Astrocyte (in vitro differentiated cells and primary cell): ENCODE results near the gene GLIS2. TPM values are rescaled to one million over a fixed set of nuclear protein-coding genes. Genes with fewer than 3 reads are reported as not detected.

ENCODE experiments used
- DNase-seq: peaks from one replicate; pipeline ENCODE4 v3.0.0-alpha.2; 2010; ENCODE audit warnings: low read depth
- FAIRE-seq: peaks from 2 replicates; lab custom pipeline; 2011; peaks lifted over from hg19 to GRCh38; lab: Jason Lieb, UNC
- H2AFZ ChIP-seq: 2 replicates; pipeline ENCODE4 v1.6.0; 2012; ENCODE audit warnings: low read depth, low read length, inconsistent platforms
- H3K27ac ChIP-seq: 2 replicates; pipeline ENCODE4 v1.5.1; 2011; ENCODE audit warnings: low read depth, low read length, inconsistent platforms
- H3K27me3 ChIP-seq: 2 replicates; pipeline ENCODE4 v1.6.0; 2011; ENCODE audit warnings: low read length, inconsistent platforms; ENCODE audit not compliant: insufficient read depth
- H3K36me3 ChIP-seq: 2 replicates; pipeline ENCODE4 v1.5.1; 2011; ENCODE audit warnings: low read length, inconsistent platforms; ENCODE audit not compliant: insufficient read depth
- H3K4me1 ChIP-seq: 2 replicates; pipeline ENCODE4 v1.5.1; 2011; ENCODE audit warnings: low read length, inconsistent platforms; ENCODE audit not compliant: insufficient read depth
- H3K4me2 ChIP-seq: 2 replicates; pipeline ENCODE4 v1.6.0; 2012; ENCODE audit warnings: low read length, inconsistent platforms
- H3K4me3 ChIP-seq: 2 replicates; pipeline ENCODE4 v1.5.1; 2011; ENCODE audit warnings: low read depth, mild to moderate bottlenecking, low read length, inconsistent platforms; ENCODE audit not compliant: insufficient read depth
- H3K79me2 ChIP-seq: 2 replicates; pipeline ENCODE4 v1.6.0; 2012; ENCODE audit warnings: mild to moderate bottlenecking, low read length, inconsistent platforms; ENCODE audit not compliant: insufficient read depth
- H3K9ac ChIP-seq: 2 replicates; pipeline ENCODE4 v1.6.0; 2012; ENCODE audit warnings: mild to moderate bottlenecking, low read length, inconsistent platforms
- H3K9me3 ChIP-seq: 2 replicates; pipeline ENCODE4 v1.5.1; 2012; ENCODE audit warnings: low read depth, mild to moderate bottlenecking, low read length, inconsistent platforms; ENCODE audit not compliant: insufficient read depth
- H4K20me1 ChIP-seq: 2 replicates; pipeline ENCODE4 v1.6.0; 2012; ENCODE audit warnings: low read length, inconsistent platforms; ENCODE audit not compliant: insufficient read depth
- H3K27ac Mint-ChIP-seq: one replicate; pipeline ENCODE4 v1.8.0; 2021; ENCODE audit warnings: mild to moderate bottlenecking, mixed read lengths; ENCODE audit not compliant: unreplicated experiment
- H3K27me3 Mint-ChIP-seq: one replicate; pipeline ENCODE4 v1.8.0; 2021; ENCODE audit warnings: low read depth, mixed read lengths; ENCODE audit not compliant: unreplicated experiment
- H3K36me3 Mint-ChIP-seq: one replicate; pipeline ENCODE4 v1.8.0; 2021; ENCODE audit warnings: low read depth, mixed read lengths; ENCODE audit not compliant: unreplicated experiment
- H3K4me1 Mint-ChIP-seq: one replicate; pipeline ENCODE4 v1.8.0; 2021; ENCODE audit warnings: low read depth, mixed read lengths; ENCODE audit not compliant: unreplicated experiment
- H3K4me3 Mint-ChIP-seq: one replicate; pipeline ENCODE4 v1.8.0; 2021; ENCODE audit warnings: mild to moderate bottlenecking, moderate library complexity, mixed read lengths; ENCODE audit not compliant: unreplicated experiment
- H3K9me3 Mint-ChIP-seq: one replicate; pipeline ENCODE4 v1.8.0; 2021; ENCODE audit warnings: mild to moderate bottlenecking, mixed read lengths; ENCODE audit not compliant: unreplicated experiment
- EZH2 ChIP-seq: IDR thresholded peaks from 2 replicates; pipeline ENCODE4 v1.6.1; 2012; ENCODE audit warnings: mild to moderate bottlenecking, low read length, inconsistent platforms; ENCODE audit not compliant: insufficient read depth
- total RNA-seq: library from RNA; stranded (reverse); gene quantifications from 2 replicates; pipeline ENCODE4 v1.2.1, GENCODE V29; 2021
- TF ChIP-seq, protein P1 (sequence below): IDR thresholded peaks from 2 replicates; pipeline ENCODE4 v1.5.1; 2011; ENCODE audit warnings: low read depth, mild to moderate bottlenecking, inconsistent platforms, low read length, moderate library complexity; ENCODE audit not compliant: insufficient read depth

The GLIS2 gene
- total RNA-seq, 1 donor from 2014 or later: 18.9 TPM

- no peak for TF ChIP-seq EZH2
- TF ChIP-seq, protein P1, sequence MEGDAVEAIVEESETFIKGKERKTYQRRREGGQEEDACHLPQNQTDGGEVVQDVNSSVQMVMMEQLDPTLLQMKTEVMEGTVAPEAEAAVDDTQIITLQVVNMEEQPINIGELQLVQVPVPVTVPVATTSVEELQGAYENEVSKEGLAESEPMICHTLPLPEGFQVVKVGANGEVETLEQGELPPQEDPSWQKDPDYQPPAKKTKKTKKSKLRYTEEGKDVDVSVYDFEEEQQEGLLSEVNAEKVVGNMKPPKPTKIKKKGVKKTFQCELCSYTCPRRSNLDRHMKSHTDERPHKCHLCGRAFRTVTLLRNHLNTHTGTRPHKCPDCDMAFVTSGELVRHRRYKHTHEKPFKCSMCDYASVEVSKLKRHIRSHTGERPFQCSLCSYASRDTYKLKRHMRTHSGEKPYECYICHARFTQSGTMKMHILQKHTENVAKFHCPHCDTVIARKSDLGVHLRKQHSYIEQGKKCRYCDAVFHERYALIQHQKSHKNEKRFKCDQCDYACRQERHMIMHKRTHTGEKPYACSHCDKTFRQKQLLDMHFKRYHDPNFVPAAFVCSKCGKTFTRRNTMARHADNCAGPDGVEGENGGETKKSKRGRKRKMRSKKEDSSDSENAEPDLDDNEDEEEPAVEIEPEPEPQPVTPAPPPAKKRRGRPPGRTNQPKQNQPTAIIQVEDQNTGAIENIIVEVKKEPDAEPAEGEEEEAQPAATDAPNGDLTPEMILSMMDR: no peak
- Histone ChIP-seq H3K4me3 (peak overlapping the region; percentile 11), H3K4me2 (peak overlapping the region; percentile 82), H3K36me3 (no peaks in the 10 kb centered on the region), H3K79me2 (peaks cover 82% of the 10 kb centered on the region), H3K9me3 (no peaks in the 10 kb centered on the region), H3K9ac (peak overlapping the region; percentile 70), H4K20me1 (peaks cover 73% of the 10 kb centered on the region), H3K27me3 (no peaks in the 10 kb centered on the region), H3K27ac (peak overlapping the region; percentile 81), H3K4me1 (peaks cover 76% of the 10 kb centered on the region), H2AFZ (no peak overlapping the region)
- FAIRE-seq (no peak), DNase-seq (no peak)
- Mint-ChIP-seq H3K36me3 (peaks cover 2% of the 10 kb centered on the region), H3K4me3 (no peak overlapping the region), H3K27me3 (no peaks in the 10 kb centered on the region), H3K9me3 (no peaks in the 10 kb centered on the region), H3K27ac (no peak overlapping the region), H3K4me1 (peaks cover 23% of the 10 kb centered on the region)
Observed at GRCh38 chr16:4375717-4376116, 59.9 kb downstream of the GLIS2 start.

DNA sequence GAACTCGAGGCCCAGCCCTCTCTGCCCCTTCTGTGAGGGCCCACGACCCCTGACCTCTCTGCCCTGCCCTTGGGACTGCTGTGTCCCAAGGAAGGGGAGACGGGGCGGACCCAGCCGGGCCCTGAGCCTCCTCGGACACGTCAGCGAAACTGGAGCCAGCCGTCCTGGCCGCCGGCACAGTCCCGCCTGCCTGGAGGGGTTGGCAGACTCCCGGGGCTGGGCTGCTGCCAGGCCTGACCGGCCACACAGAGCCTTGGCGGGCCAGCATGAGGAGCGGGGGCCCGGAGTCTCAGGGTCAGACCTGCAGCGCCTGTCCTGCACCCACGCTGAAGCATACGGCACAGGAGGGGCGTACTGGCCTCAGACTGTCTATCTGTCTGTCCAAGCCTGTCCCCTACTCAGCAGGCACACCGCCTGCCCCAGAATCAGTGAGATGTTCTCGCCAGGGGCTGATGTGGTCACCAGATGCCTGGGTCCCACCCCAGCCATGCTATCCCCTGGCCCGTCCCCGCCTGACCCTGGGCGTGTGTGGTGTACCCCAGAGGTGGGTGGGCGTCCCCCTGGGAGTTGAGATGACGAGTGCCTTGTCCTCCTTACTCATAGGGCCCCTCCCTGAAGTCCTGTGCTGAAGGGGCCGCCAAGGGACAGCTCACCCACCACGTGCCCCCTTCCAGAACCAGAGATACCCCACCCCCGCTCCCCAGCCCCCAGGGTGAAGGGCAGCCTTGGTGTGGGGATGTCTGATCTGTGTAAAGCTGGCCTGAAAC is 60.4 kb downstream of the GLIS2 start:
- H3K4me1 ChIP-seq: peaks cover 70% of the 10 kb centered on the region
- H3K79me2 ChIP-seq: peaks cover 86% of the 10 kb centered on the region
- peak overlapping the region; percentile 82 for H3K4me2 ChIP-seq
- H3K4me3 ChIP-seq: peak overlapping the region; percentile 20
- TF ChIP-seq, protein P1: no peak
- no peak for TF ChIP-seq EZH2
- peak overlapping the region; percentile 81 for H3K27ac ChIP-seq
- H3K27me3 ChIP-seq: no peaks in the 10 kb centered on the region
- H2AFZ ChIP-seq: no peak overlapping the region
- no peak overlapping the region for H3K27ac Mint-ChIP-seq
- peaks cover 79% of the 10 kb centered on the region for H4K20me1 ChIP-seq
- no peaks in the 10 kb centered on the region for H3K9me3 ChIP-seq
- DNase-seq (peak; percentile 78), FAIRE-seq (no peak)
- no peaks in the 10 kb centered on the region for H3K27me3 Mint-ChIP-seq
- H3K36me3 ChIP-seq: no peaks in the 10 kb centered on the region
- peak overlapping the region; percentile 70 for H3K9ac ChIP-seq
- H3K4me3 Mint-ChIP-seq: no peak overlapping the region
- peaks cover 2% of the 10 kb centered on the region for H3K36me3 Mint-ChIP-seq
- H3K4me1 Mint-ChIP-seq: peaks cover 18% of the 10 kb centered on the region
- H3K9me3 Mint-ChIP-seq: no peaks in the 10 kb centered on the region
